Retinal pigment epithelial cell (primary cell): ENCODE results near the gene PLCL1.

Experiments
- DNase-seq: peaks from one replicate; pipeline ENCODE4 v3.0.0-alpha.2; 2010; ENCODE audit warnings: low read depth
- H3K4me3 ChIP-seq: 2 replicates; pipeline ENCODE4 v1.5.1; 2011; ENCODE audit warnings: mild to moderate bottlenecking, low read length, control low read depth, moderate library complexity
- CTCF ChIP-seq: conservative IDR thresholded peaks from 2 replicates; pipeline ENCODE4 v1.5.1; 2011; ENCODE audit warnings: low read depth, low read length, control low read depth, inconsistent platforms

The PLCL1 gene

GRCh38 chr2:197809064-197809463, 4.7 kb downstream of the PLCL1 start:
- DNase-seq, result no peak
- H3K4me3 ChIP-seq, result no peak overlapping the region
- TF ChIP-seq CTCF, result no peak

- DNase-seq, result no peak
- H3K4me3 ChIP-seq, result no peak overlapping the region
- no peak for TF ChIP-seq CTCF
Measured at GRCh38 chr2:197810016-197810415, 5.6 kb downstream of the PLCL1 start.

- TF ChIP-seq CTCF, result no peak
- no peak overlapping the region for H3K4me3 ChIP-seq
- DNase-seq, result no peak
Measured at GRCh38 chr2:197810491-197810890, 6.1 kb downstream of the PLCL1 start.

- no peak overlapping the region for H3K4me3 ChIP-seq
- TF ChIP-seq CTCF, result peak; percentile 69
- no peak for DNase-seq
Measured at GRCh38 chr2:197813093-197813787, 8.8 kb downstream of the PLCL1 start.

- TF ChIP-seq CTCF, result no peak
- no peak for DNase-seq
- no peak overlapping the region for H3K4me3 ChIP-seq
Measured at GRCh38 chr2:197814526-197814925, 10.1 kb downstream of the PLCL1 start.

GRCh38 chr2:197821550-197822289, 17.3 kb downstream of the PLCL1 start:
- DNase-seq, result no peak
- no peak overlapping the region for H3K4me3 ChIP-seq
- no peak for TF ChIP-seq CTCF

- no peak for TF ChIP-seq CTCF
- DNase-seq, result no peak
- H3K4me3 ChIP-seq, result no peak overlapping the region
Measured at GRCh38 chr2:197822333-197822732, 17.9 kb downstream of the PLCL1 start.
